ENCODE measurements around the gene ISG15. TPM values are rescaled to one million over a fixed set of nuclear protein-coding genes. Genes with fewer than 3 reads are reported as not detected.

ISG15 gene
- total RNA-seq, 4 donors from 2014 or later = 17.0 to 91.6 (median 40.1) TPM

- Histone ChIP-seq H3K27me3 (no peaks in the 10 kb centered on the region), H3K4me3 (no peak overlapping the region), H3K27ac (no peak overlapping the region), H3K4me1 (peaks cover 0 to 24% (median 7%) of the 10 kb centered on the region in 4 donors), H3K36me3 (no peaks in the 10 kb centered on the region), H3K9me3 (no peaks in the 10 kb centered on the region)
- no peak for TF ChIP-seq POLR2A (IDR thresholded peaks at IDR 0.05)
- TF ChIP-seq, protein P1, sequence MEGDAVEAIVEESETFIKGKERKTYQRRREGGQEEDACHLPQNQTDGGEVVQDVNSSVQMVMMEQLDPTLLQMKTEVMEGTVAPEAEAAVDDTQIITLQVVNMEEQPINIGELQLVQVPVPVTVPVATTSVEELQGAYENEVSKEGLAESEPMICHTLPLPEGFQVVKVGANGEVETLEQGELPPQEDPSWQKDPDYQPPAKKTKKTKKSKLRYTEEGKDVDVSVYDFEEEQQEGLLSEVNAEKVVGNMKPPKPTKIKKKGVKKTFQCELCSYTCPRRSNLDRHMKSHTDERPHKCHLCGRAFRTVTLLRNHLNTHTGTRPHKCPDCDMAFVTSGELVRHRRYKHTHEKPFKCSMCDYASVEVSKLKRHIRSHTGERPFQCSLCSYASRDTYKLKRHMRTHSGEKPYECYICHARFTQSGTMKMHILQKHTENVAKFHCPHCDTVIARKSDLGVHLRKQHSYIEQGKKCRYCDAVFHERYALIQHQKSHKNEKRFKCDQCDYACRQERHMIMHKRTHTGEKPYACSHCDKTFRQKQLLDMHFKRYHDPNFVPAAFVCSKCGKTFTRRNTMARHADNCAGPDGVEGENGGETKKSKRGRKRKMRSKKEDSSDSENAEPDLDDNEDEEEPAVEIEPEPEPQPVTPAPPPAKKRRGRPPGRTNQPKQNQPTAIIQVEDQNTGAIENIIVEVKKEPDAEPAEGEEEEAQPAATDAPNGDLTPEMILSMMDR (IDR thresholded peaks at IDR 0.05) = no peak
- DNase-seq = no peak
Measured at GRCh38 chr1:1022302-1023009, 9.2 kb downstream of the ISG15 start.

DNA sequence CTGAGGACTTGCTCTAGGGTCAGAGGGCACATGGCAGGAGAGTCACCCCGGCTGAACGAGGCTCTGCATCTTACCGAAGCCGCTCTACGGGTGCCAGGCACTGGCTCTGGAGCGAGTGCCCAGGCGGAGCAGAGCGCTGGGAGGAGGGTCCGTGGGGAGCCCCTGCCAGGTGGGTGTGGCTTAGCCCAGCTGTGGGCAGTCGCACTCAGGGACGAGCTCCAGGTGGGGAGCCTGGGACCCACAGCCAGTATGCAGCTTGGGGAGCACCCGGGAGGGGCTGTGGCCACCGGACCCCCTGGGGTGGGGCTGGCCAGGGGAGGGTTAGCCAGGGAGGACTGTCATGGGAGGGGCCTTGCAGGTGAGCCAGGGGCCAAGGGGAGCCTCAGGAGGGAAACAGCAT lies 10.4 kb downstream of the ISG15 start:
- no peak for TF ChIP-seq POLR2A (IDR thresholded peaks at IDR 0.05)
- TF ChIP-seq, protein P1 (IDR thresholded peaks at IDR 0.05) = no peak
- Histone ChIP-seq H3K4me3 (no peak overlapping the region), H3K4me1 (peaks cover 0 to 24% (median 7%) of the 10 kb centered on the region in 4 donors), H3K36me3 (no peaks in the 10 kb centered on the region), H3K27me3 (no peaks in the 10 kb centered on the region), H3K9me3 (no peaks in the 10 kb centered on the region), H3K27ac (no peak overlapping the region)
- DNase-seq = no peak

DNA sequence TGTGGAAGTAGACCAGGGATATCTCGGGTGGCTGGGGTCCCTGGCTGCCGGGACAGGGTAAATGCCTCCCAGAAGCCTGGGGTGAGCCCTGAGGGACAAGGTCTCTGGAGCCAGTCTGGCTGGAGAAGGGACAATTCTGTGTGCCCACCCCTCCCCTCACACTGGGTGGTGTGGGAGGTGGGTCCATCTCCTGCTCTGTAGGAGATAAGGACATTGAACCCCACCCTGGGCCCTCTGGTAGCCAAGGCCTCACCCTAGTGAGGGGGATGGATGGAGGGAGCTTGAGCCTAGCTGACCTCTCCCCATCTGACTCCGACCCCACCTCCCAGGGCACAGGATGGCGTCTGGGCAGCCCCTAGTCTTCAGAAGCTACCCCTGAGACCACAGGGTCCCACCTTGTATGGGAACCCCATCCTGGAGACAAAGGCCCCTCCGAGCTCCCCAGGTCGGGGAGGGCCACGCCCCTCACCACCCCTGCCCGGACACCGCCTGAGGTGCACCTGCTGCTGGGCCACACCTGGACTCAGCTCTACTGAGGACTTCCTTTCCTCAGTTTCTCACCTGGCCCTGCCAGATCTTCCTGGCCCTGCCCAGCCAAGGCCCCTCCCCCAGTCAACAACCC lies 11.0 kb downstream of the ISG15 start:
- DNase-seq = no peak
- H3K36me3 ChIP-seq = no peaks in the 10 kb centered on the region
- TF ChIP-seq, protein P1 (IDR thresholded peaks at IDR 0.05) = no peak
- no peak for TF ChIP-seq POLR2A (IDR thresholded peaks at IDR 0.05)
- H3K4me1 ChIP-seq = peaks cover 0 to 24% (median 5%) of the 10 kb centered on the region in 4 donors
- H3K4me3 ChIP-seq = no peak overlapping the region
- no peaks in the 10 kb centered on the region for H3K9me3 ChIP-seq
- H3K27ac ChIP-seq = no peak overlapping the region
- H3K27me3 ChIP-seq = no peaks in the 10 kb centered on the region

- H3K4me3 ChIP-seq = no peak overlapping the region
- H3K36me3 ChIP-seq = no peaks in the 10 kb centered on the region
- H3K9me3 ChIP-seq = no peaks in the 10 kb centered on the region
- no peak for DNase-seq
- TF ChIP-seq, protein P1 (IDR thresholded peaks at IDR 0.05) = no peak
- TF ChIP-seq POLR2A (IDR thresholded peaks at IDR 0.05) = no peak
- H3K27me3 ChIP-seq = no peaks in the 10 kb centered on the region
- peaks cover 0 to 24% (median 5%) of the 10 kb centered on the region in 4 donors for H3K4me1 ChIP-seq
- no peak overlapping the region for H3K27ac ChIP-seq
Measured at GRCh38 chr1:1024771-1025699, 11.7 kb downstream of the ISG15 start.

DNA sequence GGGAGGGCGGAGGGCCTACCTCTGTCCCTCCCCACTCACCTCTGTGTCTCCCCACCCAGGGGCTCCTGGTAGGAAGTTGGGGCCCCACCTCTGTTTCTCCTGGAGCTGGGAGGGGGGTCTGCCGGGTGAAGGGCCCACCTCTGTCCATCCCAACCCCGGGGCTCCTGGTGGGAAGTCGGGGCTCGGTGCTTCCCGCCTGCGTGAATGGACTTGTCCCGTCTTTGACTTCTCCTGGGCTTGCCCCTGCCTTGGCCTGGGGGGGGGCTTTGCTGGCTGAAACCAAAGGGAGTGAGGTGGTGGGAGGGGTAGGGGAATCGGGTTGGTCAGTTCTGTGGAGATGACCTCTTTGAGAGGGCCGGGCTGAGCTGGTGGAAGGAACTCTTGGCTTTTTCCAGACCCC lies 12.4 kb downstream of the ISG15 start:
- no peak for DNase-seq
- Histone ChIP-seq H3K36me3 (no peaks in the 10 kb centered on the region), H3K9me3 (no peaks in the 10 kb centered on the region), H3K27me3 (no peaks in the 10 kb centered on the region), H3K4me1 (peaks cover 0 to 17% (median 2%) of the 10 kb centered on the region in 4 donors), H3K4me3 (no peak overlapping the region), H3K27ac (no peak overlapping the region)
- TF ChIP-seq POLR2A (IDR thresholded peaks at IDR 0.05) = no peak
- TF ChIP-seq, protein P1 (IDR thresholded peaks at IDR 0.05) = no peak

Measured in Peyer's patch (tissue), 4 donors.